GM12878 (cell line): ENCODE measurements around the gene GALNT9. TPM values are rescaled to one million over a fixed set of nuclear protein-coding genes. Genes with fewer than 3 reads are reported as not detected.
"Not testable (repeated sequence)": the region's sequence is repeated elsewhere in the genome, so short reads cannot be mapped to it uniquely, and the experiment has no call there.

Source experiments
- ATAC-seq: fragments of 200-7000 bp; cut with Tn5 transposase; 3 replicates; pipeline ENCODE4 v1.9.1; 2020; ENCODE audit warnings: mild to moderate bottlenecking, moderate library complexity
- BruUV-seq: library from RNA; stranded (reverse); fragments of 400-500 nt; replicated peaks from 2 replicates; lab custom pipeline; 2021; lab: Mats Ljungman, UMichigan
- CTCF ChIA-PET: fragments of 300-600 bp; sonication (Branson Sonifier 250); formaldehyde crosslinking; extraction: SDS; loops from one replicate; lab custom pipeline; 2021; ENCODE audit warnings: inconsistent platforms; lab: Yijun Ruan, JAX
- POLR2A ChIA-PET: fragments of 350-600 bp; formaldehyde crosslinking; extraction: SDS; loops from one replicate; lab custom pipeline; 2021; ENCODE audit warnings: inconsistent platforms; lab: Charles Lee
- RAD21 ChIA-PET: fragments of 300-600 bp; sonication (Branson Sonifier 250); formaldehyde crosslinking; loops from one replicate; lab custom pipeline; 2023; ENCODE audit warnings: antibody characterized with exemption; ENCODE audit not compliant: unreplicated experiment; lab: Charles Lee
- SMC1A ChIA-PET: fragments of 300-600 bp; sonication (Branson Sonifier 250); formaldehyde crosslinking; loops from one replicate; lab custom pipeline; 2023; ENCODE audit not compliant: unreplicated experiment, uncharacterized antibody; lab: Charles Lee
- DNase-seq: peaks from one replicate; pipeline ENCODE4 v3.0.0-alpha.2; 2011; ENCODE audit warnings: low read depth, low spot score
- FAIRE-seq: peaks from 3 replicates; lab custom pipeline; 2011; peaks lifted over from hg19 to GRCh38; lab: Jason Lieb, UNC
- H2AFZ ChIP-seq: 2 replicates; pipeline ENCODE4 v1.6.0; 2011; ENCODE audit warnings: low read depth, low read length, control low read depth; ENCODE audit not compliant: control insufficient read depth
- H3K27ac ChIP-seq: 2 replicates; pipeline ENCODE4 v1.5.1; 2011; ENCODE audit warnings: control low read depth; ENCODE audit not compliant: control insufficient read depth, insufficient read depth
- H3K27me3 ChIP-seq, 2 experiments: replicated peaks in 1 of 2; 2 replicates each; pipeline versions ENCODE4 v1.6.0 to v1.6.1; 2011; ENCODE audit warnings: low read length in 1 of 2; ENCODE audit not compliant: control insufficient read depth in 2 of 2, insufficient read depth in 2 of 2
- H3K36me3 ChIP-seq, 2 experiments: 2 replicates each; pipeline ENCODE4 v1.5.1; 2011; ENCODE audit warnings: low read length in 1 of 2; ENCODE audit not compliant: control insufficient read depth in 2 of 2, insufficient read depth in 2 of 2
- H3K4me1 ChIP-seq: 2 replicates; pipeline ENCODE4 v1.6.1; 2011; ENCODE audit warnings: mild to moderate bottlenecking, low read length, moderate library complexity, mixed read lengths; ENCODE audit not compliant: control insufficient read depth, insufficient read depth
- H3K4me2 ChIP-seq: 2 replicates; pipeline ENCODE4 v1.6.0; 2011; ENCODE audit warnings: control low read depth; ENCODE audit not compliant: control insufficient read depth, insufficient read depth
- H3K4me3 ChIP-seq: fragments of 200-600 bp; sonication (generic); 2 replicates; pipeline ENCODE4 v1.5.1; 2016
- H3K79me2 ChIP-seq: 2 replicates; pipeline ENCODE4 v1.6.0; 2011; ENCODE audit warnings: low read length; ENCODE audit not compliant: control insufficient read depth, insufficient read depth
- H3K9ac ChIP-seq: 2 replicates; pipeline ENCODE4 v1.8.0; 2011; ENCODE audit warnings: low read length, control low read depth, mixed read lengths; ENCODE audit not compliant: control insufficient read depth, insufficient read depth
- H3K9me3 ChIP-seq: replicated peaks from 3 replicates; pipeline ENCODE4 v1.5.1; 2011; ENCODE audit warnings: mild to moderate bottlenecking, low read length; ENCODE audit not compliant: control insufficient read depth, insufficient read depth
- H4K20me1 ChIP-seq: 2 replicates; pipeline ENCODE4 v1.6.0; 2011; ENCODE audit not compliant: control insufficient read depth, insufficient read depth
- MEF2B ChIP-seq: fragments of 450-650 bp; IDR thresholded peaks from 2 replicates; pipeline ENCODE4 v1.6.1; 2018; ENCODE audit warnings: mild to moderate bottlenecking, moderate library complexity; ENCODE audit not compliant: partially characterized antibody, poor library complexity, severe bottlenecking
- ZBTB11 ChIP-seq: fragments of 450-650 bp; formaldehyde crosslinking; IDR thresholded peaks from 2 replicates; pipeline ENCODE4 v1.5.0; 2022; ENCODE audit warnings: mild to moderate bottlenecking, missing genetic modification characterization
- WGBS: methylation state at CpG from one replicate; pipeline ENCODE4 v1.1.6; 2016; ENCODE audit warnings: low lambda C conversion rate; ENCODE audit not compliant: insufficient replicate concordance, insufficient coverage; ENCODE audit errors: missing lambda C conversion rate; 5-methylcytosine and 5-hydroxymethylcytosine counted together
- in situ Hi-C: fragments of 300-500 bp; cut with MboI; formaldehyde crosslinking; loops from 9 replicates; pipeline ENCODE4 v1.14.3; 2018; ENCODE audit warnings: mixed read lengths
- intact Hi-C: fragments of 100-400 bp; cut with micrococcal nuclease; formaldehyde crosslinking; loops from one replicate; pipeline ENCODE4 v1.14.2; 2022; ENCODE audit not compliant: unreplicated experiment
- polyA plus RNA-seq, 11 experiments: library from polyadenylated mRNA; depleted of rRNA in 4 of 11; unstranded in 6 of 11; stranded (reverse) in 5 of 11; fragments of >200 nt; fragmentation: Nextera tagmentation in 4 of 11; fragmentation: Illumina TruSeq in 1 of 11; extraction: Ambion mirVana in 4 of 11; extraction: Trizol in 1 of 11; gene quantifications; 1 replicate in 1 of 11; 2 replicates in 10 of 11; pipeline versions ENCODE4 v1.2.1 to v1.2.3, GENCODE V29; 2011 to 2016; ENCODE audit warnings: inconsistent platforms in 2 of 11, missing spikeins in 2 of 11, low read depth in 1 of 11
- total RNA-seq, 4 experiments: library from RNA; depleted of rRNA in 3 of 4; stranded (reverse); fragments of >200 nt in 3 of 4; fragmentation: Illumina TruSeq in 1 of 4; extraction: Trizol in 1 of 4; gene quantifications; 2 replicates each; pipeline versions ENCODE4 v1.2.1 to v1.2.3, GENCODE V29; 2013 to 2021
- TF ChIP-seq, protein P1 (sequence below): IDR thresholded peaks from 2 replicates; pipeline ENCODE4 v1.6.1; 2012; ENCODE audit warnings: improper control_type of control experiment, low read depth, low read length; ENCODE audit not compliant: insufficient replicate concordance

The GALNT9 gene
- total and polyA plus RNA-seq, 10 of the 15 experiments (the other 5 are each of a cell fraction or from before 2014, with no cell fraction given), result 0.04 TPM; not detected in 9

- H4K20me1 ChIP-seq, SMC1A ChIA-PET, H3K9me3 ChIP-seq, H2AFZ ChIP-seq, RAD21 ChIA-PET, intact Hi-C loops, H3K27me3 ChIP-seq, POLR2A ChIA-PET, H3K4me3 ChIP-seq, H3K4me2 ChIP-seq, DNase-seq, in situ Hi-C loops, ATAC-seq, CTCF ChIA-PET, H3K27ac ChIP-seq, H3K4me1 ChIP-seq, H3K9ac ChIP-seq, H3K36me3 ChIP-seq, FAIRE-seq, BruUV-seq: not testable (repeated sequence)
- WGBS, result 94% methylated on average over 3 of the region's 32 CpGs
- H3K79me2 ChIP-seq, result peaks cover 13% of the 10 kb centered on the region
These were observed 179.9 kb downstream of the GALNT9 start for GRCh38 chr12:132149526-132149925.

- Histone ChIP-seq H3K9me3 (no peaks in the 10 kb centered on the region), H3K4me1 (peaks cover 5% of the 10 kb centered on the region; the same call in 1 of the 2 replicates), H3K27ac (no peak overlapping the region), H3K4me3 (no peak overlapping the region), H3K4me2 (no peak overlapping the region), H3K9ac (no peak overlapping the region), H4K20me1 (peaks cover 3% of the 10 kb centered on the region; the same call in 1 of the 2 replicates), H2AFZ (no peak overlapping the region), H3K79me2 (peaks cover 23% of the 10 kb centered on the region), H3K36me3 (peaks cover 0 to 8% of the 10 kb centered on the region in 2 experiments; a peak in 2 of 4 replicates), H3K27me3 (no peaks in the 10 kb centered on the region)
- DNase-seq (no peak), ATAC-seq (no peak), FAIRE-seq (no peak)
- ChIA-PET RAD21 (no interaction called here), SMC1A (no interaction called here), POLR2A (no interaction called here), CTCF (no interaction called here)
- 94% methylated on average over 17 of the region's 41 CpGs for WGBS
- no TSS peak for BruUV-seq
- in situ Hi-C loops (no loop called here), intact Hi-C loops (no loop called here)
- TF ChIP-seq ZBTB11 (CRISPR knock-in tag) (no peak), MEF2B (no peak)
- TF ChIP-seq, protein P1, sequence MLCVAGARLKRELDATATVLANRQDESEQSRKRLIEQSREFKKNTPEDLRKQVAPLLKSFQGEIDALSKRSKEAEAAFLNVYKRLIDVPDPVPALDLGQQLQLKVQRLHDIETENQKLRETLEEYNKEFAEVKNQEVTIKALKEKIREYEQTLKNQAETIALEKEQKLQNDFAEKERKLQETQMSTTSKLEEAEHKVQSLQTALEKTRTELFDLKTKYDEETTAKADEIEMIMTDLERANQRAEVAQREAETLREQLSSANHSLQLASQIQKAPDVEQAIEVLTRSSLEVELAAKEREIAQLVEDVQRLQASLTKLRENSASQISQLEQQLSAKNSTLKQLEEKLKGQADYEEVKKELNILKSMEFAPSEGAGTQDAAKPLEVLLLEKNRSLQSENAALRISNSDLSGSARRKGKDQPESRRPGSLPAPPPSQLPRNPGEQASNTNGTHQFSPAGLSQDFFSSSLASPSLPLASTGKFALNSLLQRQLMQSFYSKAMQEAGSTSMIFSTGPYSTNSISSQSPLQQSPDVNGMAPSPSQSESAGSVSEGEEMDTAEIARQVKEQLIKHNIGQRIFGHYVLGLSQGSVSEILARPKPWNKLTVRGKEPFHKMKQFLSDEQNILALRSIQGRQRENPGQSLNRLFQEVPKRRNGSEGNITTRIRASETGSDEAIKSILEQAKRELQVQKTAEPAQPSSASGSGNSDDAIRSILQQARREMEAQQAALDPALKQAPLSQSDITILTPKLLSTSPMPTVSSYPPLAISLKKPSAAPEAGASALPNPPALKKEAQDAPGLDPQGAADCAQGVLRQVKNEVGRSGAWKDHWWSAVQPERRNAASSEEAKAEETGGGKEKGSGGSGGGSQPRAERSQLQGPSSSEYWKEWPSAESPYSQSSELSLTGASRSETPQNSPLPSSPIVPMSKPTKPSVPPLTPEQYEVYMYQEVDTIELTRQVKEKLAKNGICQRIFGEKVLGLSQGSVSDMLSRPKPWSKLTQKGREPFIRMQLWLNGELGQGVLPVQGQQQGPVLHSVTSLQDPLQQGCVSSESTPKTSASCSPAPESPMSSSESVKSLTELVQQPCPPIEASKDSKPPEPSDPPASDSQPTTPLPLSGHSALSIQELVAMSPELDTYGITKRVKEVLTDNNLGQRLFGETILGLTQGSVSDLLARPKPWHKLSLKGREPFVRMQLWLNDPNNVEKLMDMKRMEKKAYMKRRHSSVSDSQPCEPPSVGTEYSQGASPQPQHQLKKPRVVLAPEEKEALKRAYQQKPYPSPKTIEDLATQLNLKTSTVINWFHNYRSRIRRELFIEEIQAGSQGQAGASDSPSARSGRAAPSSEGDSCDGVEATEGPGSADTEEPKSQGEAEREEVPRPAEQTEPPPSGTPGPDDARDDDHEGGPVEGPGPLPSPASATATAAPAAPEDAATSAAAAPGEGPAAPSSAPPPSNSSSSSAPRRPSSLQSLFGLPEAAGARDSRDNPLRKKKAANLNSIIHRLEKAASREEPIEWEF, result no peak
These were observed 180.9 kb downstream of the GALNT9 start for GRCh38 chr12:132148368-132149045.
